GM23338 (cell line): ENCODE measurements around the gene SEMA5A. TPM values are rescaled to one million over a fixed set of nuclear protein-coding genes. Genes with fewer than 3 reads are reported as not detected.

Experiments used
- ATAC-seq: fragments of 200-7000 bp; cut with Tn5 transposase; 3 replicates; pipeline ENCODE4 v1.9.1; 2020
- DNase-seq: peaks from one replicate; pipeline ENCODE4 v3.0.0-alpha.2; 2015; ENCODE audit warnings: low spot score
- H2AFZ ChIP-seq: fragments of 200-600 bp; sonication (generic); 2 replicates; pipeline ENCODE4 v1.8.0; 2016; ENCODE audit warnings: antibody characterized with exemption, mild to moderate bottlenecking, moderate library complexity
- H3F3A ChIP-seq: fragments of 200-600 bp; sonication (generic); replicated peaks from 2 replicates; pipeline ENCODE4 v1.8.0; 2017; ENCODE audit warnings: antibody characterized with exemption, mixed run types, low read depth
- H3K27ac ChIP-seq: fragments of 200-600 bp; sonication (generic); 2 replicates; pipeline ENCODE4 v1.6.1; 2016; ENCODE audit warnings: low read depth
- H3K27me3 ChIP-seq: fragments of 200-600 bp; sonication (generic); 2 replicates; pipeline ENCODE4 v1.8.0; 2016; ENCODE audit warnings: mild to moderate bottlenecking, mixed run types, moderate library complexity; ENCODE audit not compliant: insufficient read depth
- H3K36me3 ChIP-seq: fragments of 200-600 bp; sonication (generic); 2 replicates; pipeline ENCODE4 v1.8.0; 2016; ENCODE audit warnings: mild to moderate bottlenecking; ENCODE audit not compliant: insufficient read depth
- H3K4me1 ChIP-seq: fragments of 200-600 bp; sonication (generic); 2 replicates; pipeline ENCODE4 v1.8.0; 2016; ENCODE audit warnings: mild to moderate bottlenecking, moderate library complexity; ENCODE audit not compliant: insufficient read depth
- H3K4me2 ChIP-seq: fragments of 200-600 bp; sonication (generic); 2 replicates; pipeline ENCODE4 v1.7.1; 2017; ENCODE audit warnings: mixed run types
- H3K4me3 ChIP-seq: fragments of 200-600 bp; sonication (generic); 2 replicates; pipeline ENCODE4 v1.6.1; 2016; ENCODE audit warnings: mixed run types
- H3K79me2 ChIP-seq: fragments of 200-600 bp; sonication (generic); replicated peaks from 2 replicates; pipeline ENCODE4 v1.8.0; 2017; ENCODE audit warnings: mild to moderate bottlenecking; ENCODE audit not compliant: insufficient read depth
- H3K9me2 ChIP-seq: fragments of 200-600 bp; sonication (generic); 2 replicates; pipeline ENCODE4 v1.8.0; 2017; ENCODE audit not compliant: insufficient read depth
- H4K20me1 ChIP-seq: fragments of 200-600 bp; sonication (generic); replicated peaks from 2 replicates; pipeline ENCODE4 v1.8.0; 2017; ENCODE audit warnings: mild to moderate bottlenecking; ENCODE audit not compliant: insufficient read depth
- H3K27ac Mint-ChIP-seq: 2 replicates; pipeline ENCODE4 v1.8.0; 2020; ENCODE audit warnings: inconsistent platforms, mild to moderate bottlenecking, moderate library complexity, mixed read lengths
- H3K27me3 Mint-ChIP-seq: 3 replicates; pipeline ENCODE4 v1.8.0; 2022; ENCODE audit warnings: low read depth, mild to moderate bottlenecking, moderate library complexity, mixed read lengths, inconsistent platforms; ENCODE audit not compliant: insufficient read depth, poor library complexity
- H3K36me3 Mint-ChIP-seq: 3 replicates; pipeline ENCODE4 v1.8.0; 2021; ENCODE audit warnings: low read depth, mild to moderate bottlenecking, inconsistent platforms, moderate library complexity, mixed read lengths
- H3K4me1 Mint-ChIP-seq: 3 replicates; pipeline ENCODE4 v1.8.0; 2020; ENCODE audit warnings: mild to moderate bottlenecking, inconsistent platforms, mixed read lengths
- H3K4me3 Mint-ChIP-seq: 3 replicates; pipeline ENCODE4 v1.8.0; 2021; ENCODE audit warnings: moderate library complexity, mild to moderate bottlenecking, inconsistent platforms, mixed read lengths
- H3K9me3 Mint-ChIP-seq: 3 replicates; pipeline ENCODE4 v1.8.0; 2020; ENCODE audit warnings: moderate library complexity, mild to moderate bottlenecking, inconsistent platforms, mixed read lengths
- CREB1 ChIP-seq: fragments of 250-450 bp; sonication (Bioruptor Pico); IDR thresholded peaks from 2 replicates; pipeline ENCODE4 v1.5.0; 2020; ENCODE audit warnings: low read depth, mild to moderate bottlenecking, moderate library complexity
- CTCF ChIP-seq, 2 experiments: fragments of 200-600 bp in 1 of 2; sonication (generic) in 1 of 2; conservative IDR thresholded peaks; 2 replicates each; pipeline versions ENCODE4 v1.5.1 to v1.6.1; 2016 to 2017; ENCODE audit warnings: antibody characterized with exemption in 2 of 2, low read depth in 2 of 2, mild to moderate bottlenecking in 2 of 2, moderate library complexity in 1 of 2
- EZH2 ChIP-seq: fragments of 200-600 bp; sonication (generic); IDR thresholded peaks from one replicate; pipeline ENCODE4 v1.8.0; 2017; ENCODE audit warnings: antibody characterized with exemption, mild to moderate bottlenecking, low read depth; ENCODE audit not compliant: unreplicated experiment
- EZH2phosphoT487 ChIP-seq: fragments of 200-600 bp; sonication (generic); IDR thresholded peaks from one replicate; pipeline ENCODE4 v1.8.1; 2018; ENCODE audit warnings: antibody characterized with exemption; ENCODE audit not compliant: unreplicated experiment
- JUNB ChIP-seq: IDR thresholded peaks from one replicate; pipeline ENCODE4 v1.6.1; 2016; ENCODE audit warnings: antibody characterized with exemption; ENCODE audit not compliant: unreplicated experiment
- NANOG ChIP-seq: IDR thresholded peaks from 2 replicates; pipeline ENCODE4 v1.6.1; 2016; ENCODE audit warnings: antibody characterized with exemption, borderline replicate concordance
- REST ChIP-seq: IDR thresholded peaks from one replicate; pipeline ENCODE4 v1.6.1; 2018; ENCODE audit warnings: antibody characterized with exemption; ENCODE audit not compliant: unreplicated experiment
- STAT1 ChIP-seq: IDR thresholded peaks from one replicate; pipeline ENCODE4 v1.6.1; 2016; ENCODE audit warnings: antibody characterized with exemption; ENCODE audit not compliant: unreplicated experiment
- ZNF114 ChIP-seq: fragments of 250-450 bp; sonication (Bioruptor Pico); IDR thresholded peaks from 2 replicates; pipeline ENCODE4 v1.5.0; 2020; ENCODE audit warnings: mild to moderate bottlenecking, moderate library complexity
- ZNF462 ChIP-seq: fragments of 250-450 bp; sonication (Bioruptor Pico); IDR thresholded peaks from 2 replicates; pipeline ENCODE4 v1.5.0; 2020; ENCODE audit warnings: mild to moderate bottlenecking, moderate library complexity
- polyA plus RNA-seq: library from polyadenylated mRNA; unstranded; fragments of >200 nt; fragmentation: Nextera tagmentation; extraction: Ambion mirVana; gene quantifications from 2 replicates; pipeline ENCODE4 v1.2.1, GENCODE V29; 2016
- total RNA-seq: library from RNA; depleted of rRNA; stranded (reverse); fragments of >200 nt; shearing (Covaris generic); gene quantifications from 2 replicates; pipeline ENCODE4 v1.2.3, GENCODE V29; 2014

The SEMA5A gene
- total and polyA plus RNA-seq, 2 experiments from 2014 or later: 2.1 to 8.1 TPM

GRCh38 chr5:9170026-9170425 is 375.8 kb downstream of the SEMA5A start (continued):
- no peak for TF ChIP-seq REST

GRCh38 chr5:9169557-9169902 is 376.3 kb downstream of the SEMA5A start:
- no peaks in the 10 kb centered on the region for H3K27me3 ChIP-seq
- Mint-ChIP-seq H3K4me3 (no peak overlapping the region), H3K36me3 (no peaks in the 10 kb centered on the region), H3K27me3 (peaks cover 1% of the 10 kb centered on the region), H3K27ac (no peak overlapping the region), H3K4me1 (peaks cover 26% of the 10 kb centered on the region), H3K9me3 (no peaks in the 10 kb centered on the region)
- no peaks in the 10 kb centered on the region for H3K79me2 ChIP-seq
- no peak overlapping the region for H3K27ac ChIP-seq
- ATAC-seq (no peak), DNase-seq (no peak)
- no peaks in the 10 kb centered on the region for H3F3A ChIP-seq
- peaks cover 12% of the 10 kb centered on the region; the same call in 1 of the 2 replicates for H3K4me1 ChIP-seq
- H3K4me3 ChIP-seq: no peak overlapping the region
- no peak overlapping the region for H3K4me2 ChIP-seq
- no peaks in the 10 kb centered on the region for H3K36me3 ChIP-seq
- no peak overlapping the region for H2AFZ ChIP-seq
- no peaks in the 10 kb centered on the region for H4K20me1 ChIP-seq
- H3K9me2 ChIP-seq: peaks cover 8% of the 10 kb centered on the region; the same call in 1 of the 2 replicates
- TF ChIP-seq ZNF462 (CRISPR knock-in tag) (no peak), CREB1 (no peak), EZH2 (no peak), EZH2phosphoT487 (no peak), ZNF114 (CRISPR knock-in tag) (no peak), STAT1 (no peak), CTCF (conservative IDR thresholded peaks at IDR 0.05; ENCODE audit: low read depth in 2 of 2) (no peak), REST (no peak), JUNB (no peak), NANOG (no peak)
